ENCODE results near the gene HEMK1. TPM values are rescaled to one million over a fixed set of nuclear protein-coding genes. Genes with fewer than 3 reads are reported as not detected.

The HEMK1 gene
- total RNA-seq, 2 donors from 2014 or later = 24.1 to 25.8 TPM

DNA sequence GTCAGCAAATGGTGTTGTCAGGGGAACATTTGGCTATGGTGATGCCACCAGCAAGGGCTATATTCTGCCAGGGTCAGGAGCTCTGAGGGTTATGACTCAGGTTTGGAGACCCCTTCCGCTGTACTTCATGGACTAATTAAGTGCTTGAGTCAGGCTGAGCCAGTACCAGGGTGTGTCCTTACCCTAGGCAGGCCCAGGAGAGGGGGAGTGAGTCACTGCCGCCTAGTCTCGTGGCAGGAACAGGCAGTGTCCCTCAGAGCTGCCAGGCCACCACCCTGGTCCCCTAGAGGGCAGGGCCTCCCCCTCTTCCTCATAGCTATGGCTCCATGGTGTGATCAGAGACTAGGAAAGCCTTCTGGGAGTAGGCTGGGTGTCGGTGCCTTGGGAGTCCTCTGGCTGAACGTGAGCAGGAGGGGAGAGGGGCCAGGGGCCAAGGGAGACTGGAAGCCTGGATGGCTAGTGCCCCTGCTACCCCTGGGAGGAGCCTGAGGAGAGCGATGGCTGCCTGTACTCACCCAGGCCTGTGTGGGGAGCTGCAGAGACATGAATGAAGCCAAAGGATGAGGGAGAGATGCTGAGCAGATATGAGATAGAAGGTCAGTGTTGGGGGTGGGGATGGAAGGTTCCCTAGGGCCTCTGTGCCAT, 58.2 kb downstream of the HEMK1 start:
- WGBS, 2 experiments (ENCODE audit: insufficient coverage in 1 of 2, insufficient read length in 1 of 2) = 47 to 56% methylated on average over 5 to 6 of the region's 6 CpGs
- Histone ChIP-seq H3K4me1 (ENCODE audit: control insufficient read depth, insufficient read depth, low read length) (peaks cover 20% of the 10 kb centered on the region), H3K27ac (ENCODE audit: low read depth, low read length) (no peak overlapping the region), H3K9me3 (ENCODE audit: control insufficient read depth, low read length) (no peaks in the 10 kb centered on the region), H3K27me3 (ENCODE audit: control insufficient read depth, insufficient read depth, low read length, poor library complexity, severe bottlenecking) (no peaks in the 10 kb centered on the region), H3K36me3 (ENCODE audit: control insufficient read depth, insufficient read depth, low read length) (no peaks in the 10 kb centered on the region), H3K9ac (ENCODE audit: extremely low read depth, low read length, poor library complexity, severe bottlenecking) (no peak overlapping the region), H3K4me3 (ENCODE audit: low read length) (no peak overlapping the region)
- H3K4me3 Mint-ChIP-seq = no peak overlapping the region
- TF ChIP-seq, protein P1, sequence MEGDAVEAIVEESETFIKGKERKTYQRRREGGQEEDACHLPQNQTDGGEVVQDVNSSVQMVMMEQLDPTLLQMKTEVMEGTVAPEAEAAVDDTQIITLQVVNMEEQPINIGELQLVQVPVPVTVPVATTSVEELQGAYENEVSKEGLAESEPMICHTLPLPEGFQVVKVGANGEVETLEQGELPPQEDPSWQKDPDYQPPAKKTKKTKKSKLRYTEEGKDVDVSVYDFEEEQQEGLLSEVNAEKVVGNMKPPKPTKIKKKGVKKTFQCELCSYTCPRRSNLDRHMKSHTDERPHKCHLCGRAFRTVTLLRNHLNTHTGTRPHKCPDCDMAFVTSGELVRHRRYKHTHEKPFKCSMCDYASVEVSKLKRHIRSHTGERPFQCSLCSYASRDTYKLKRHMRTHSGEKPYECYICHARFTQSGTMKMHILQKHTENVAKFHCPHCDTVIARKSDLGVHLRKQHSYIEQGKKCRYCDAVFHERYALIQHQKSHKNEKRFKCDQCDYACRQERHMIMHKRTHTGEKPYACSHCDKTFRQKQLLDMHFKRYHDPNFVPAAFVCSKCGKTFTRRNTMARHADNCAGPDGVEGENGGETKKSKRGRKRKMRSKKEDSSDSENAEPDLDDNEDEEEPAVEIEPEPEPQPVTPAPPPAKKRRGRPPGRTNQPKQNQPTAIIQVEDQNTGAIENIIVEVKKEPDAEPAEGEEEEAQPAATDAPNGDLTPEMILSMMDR (conservative IDR thresholded peaks at IDR 0.05) = peak; percentile 79
- H3K27ac Mint-ChIP-seq = no peak overlapping the region
- no peaks in the 10 kb centered on the region for H3K9me3 Mint-ChIP-seq
- no peaks in the 10 kb centered on the region for H3K36me3 Mint-ChIP-seq (ENCODE audit: low read depth)
- peak; percentile 91 for DNase-seq
- peaks cover 34% of the 10 kb centered on the region for H3K4me1 Mint-ChIP-seq
- H3K27me3 Mint-ChIP-seq (ENCODE audit: insufficient read depth) = no peaks in the 10 kb centered on the region

DNA sequence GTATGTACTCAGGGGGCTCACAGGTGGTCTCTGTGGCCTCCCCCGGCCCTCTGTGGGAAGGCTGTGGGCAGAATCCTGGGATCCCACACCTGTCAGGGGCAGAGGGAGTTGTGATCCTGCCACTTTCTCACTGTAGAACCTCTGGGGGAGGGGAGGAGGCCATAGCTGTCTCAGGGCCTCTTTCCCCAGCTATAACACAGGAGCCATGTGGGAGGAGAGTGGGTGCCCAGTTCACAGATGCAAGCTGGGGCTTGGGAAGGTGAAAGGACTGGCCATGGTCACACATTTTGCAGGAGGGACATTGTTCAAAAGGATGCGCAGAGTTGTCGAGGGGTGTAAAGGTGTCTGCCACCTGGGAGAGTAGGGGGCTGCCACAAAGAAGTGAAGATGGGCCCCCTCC, 59.3 kb downstream of the HEMK1 start:
- DNase-seq = no peak
- Mint-ChIP-seq H3K36me3 (ENCODE audit: low read depth) (no peaks in the 10 kb centered on the region), H3K27me3 (ENCODE audit: insufficient read depth) (no peaks in the 10 kb centered on the region), H3K4me1 (peaks cover 30% of the 10 kb centered on the region), H3K4me3 (no peak overlapping the region), H3K9me3 (no peaks in the 10 kb centered on the region), H3K27ac (no peak overlapping the region)
- no peak overlapping the region for H3K27ac ChIP-seq (ENCODE audit: low read depth, low read length)
- WGBS, 2 experiments (ENCODE audit: insufficient coverage in 1 of 2, insufficient read length in 1 of 2) = 93 to 100% methylated on average over 3 of the region's 3 CpGs
- no peaks in the 10 kb centered on the region for H3K9me3 ChIP-seq (ENCODE audit: control insufficient read depth, low read length)
- H3K36me3 ChIP-seq (ENCODE audit: control insufficient read depth, insufficient read depth, low read length) = no peaks in the 10 kb centered on the region
- TF ChIP-seq, protein P1 (conservative IDR thresholded peaks at IDR 0.05) = no peak
- H3K4me1 ChIP-seq (ENCODE audit: control insufficient read depth, insufficient read depth, low read length) = peaks cover 11% of the 10 kb centered on the region
- H3K4me3 ChIP-seq (ENCODE audit: low read length) = no peak overlapping the region
- H3K9ac ChIP-seq (ENCODE audit: extremely low read depth, low read length, poor library complexity, severe bottlenecking) = no peak overlapping the region
- no peaks in the 10 kb centered on the region for H3K27me3 ChIP-seq (ENCODE audit: control insufficient read depth, insufficient read depth, low read length, poor library complexity, severe bottlenecking)

DNA sequence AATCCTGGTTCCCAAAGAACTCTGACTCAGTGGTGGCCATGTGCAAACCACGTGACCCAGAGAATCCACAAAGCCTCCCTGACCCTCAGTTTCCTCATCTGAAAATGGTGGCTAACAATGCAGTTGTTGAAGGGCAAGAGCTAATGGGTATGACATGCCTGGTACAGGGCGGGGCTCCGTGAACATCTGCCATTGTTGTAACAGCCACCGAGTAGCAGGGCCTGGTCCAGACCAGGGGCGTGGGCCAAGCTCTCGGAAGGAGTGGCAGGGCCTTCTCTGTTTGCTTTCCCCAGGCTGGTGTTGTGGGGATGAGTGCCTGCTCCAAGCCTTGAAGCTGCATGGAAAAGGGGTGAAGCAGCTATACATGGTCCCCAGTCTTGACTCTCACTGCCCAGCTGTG, 61.1 kb downstream of the HEMK1 start:
- Histone ChIP-seq H3K36me3 (ENCODE audit: control insufficient read depth, insufficient read depth, low read length) (no peaks in the 10 kb centered on the region), H3K4me1 (ENCODE audit: control insufficient read depth, insufficient read depth, low read length) (peaks cover 5% of the 10 kb centered on the region), H3K27ac (ENCODE audit: low read depth, low read length) (no peak overlapping the region), H3K9ac (ENCODE audit: extremely low read depth, low read length, poor library complexity, severe bottlenecking) (no peak overlapping the region), H3K27me3 (ENCODE audit: control insufficient read depth, insufficient read depth, low read length, poor library complexity, severe bottlenecking) (no peaks in the 10 kb centered on the region), H3K4me3 (ENCODE audit: low read length) (no peak overlapping the region), H3K9me3 (ENCODE audit: control insufficient read depth, low read length) (no peaks in the 10 kb centered on the region)
- H3K9me3 Mint-ChIP-seq = no peaks in the 10 kb centered on the region
- no peak for DNase-seq
- WGBS, 2 experiments (ENCODE audit: insufficient coverage in 1 of 2, insufficient read length in 1 of 2) = 86 to 97% methylated on average over 3 to 6 of the region's 6 CpGs
- TF ChIP-seq, protein P1 (conservative IDR thresholded peaks at IDR 0.05) = no peak
- H3K27me3 Mint-ChIP-seq (ENCODE audit: insufficient read depth) = no peaks in the 10 kb centered on the region
- no peak overlapping the region for H3K27ac Mint-ChIP-seq
- H3K36me3 Mint-ChIP-seq (ENCODE audit: low read depth) = peaks cover 2% of the 10 kb centered on the region
- no peak overlapping the region for H3K4me3 Mint-ChIP-seq
- peaks cover 23% of the 10 kb centered on the region for H3K4me1 Mint-ChIP-seq

Data from endodermal cell (in vitro differentiated cells).